ENCODE data around the gene PEX14. TPM values are rescaled to one million over a fixed set of nuclear protein-coding genes. Genes with fewer than 3 reads are reported as not detected.
A peak's percentile ranks its signal among the peaks of the same experiment; 100 is the strongest.

Gene PEX14
- total RNA-seq, 2 donors from 2014 or later, result 22.3 to 22.7 TPM

DNA sequence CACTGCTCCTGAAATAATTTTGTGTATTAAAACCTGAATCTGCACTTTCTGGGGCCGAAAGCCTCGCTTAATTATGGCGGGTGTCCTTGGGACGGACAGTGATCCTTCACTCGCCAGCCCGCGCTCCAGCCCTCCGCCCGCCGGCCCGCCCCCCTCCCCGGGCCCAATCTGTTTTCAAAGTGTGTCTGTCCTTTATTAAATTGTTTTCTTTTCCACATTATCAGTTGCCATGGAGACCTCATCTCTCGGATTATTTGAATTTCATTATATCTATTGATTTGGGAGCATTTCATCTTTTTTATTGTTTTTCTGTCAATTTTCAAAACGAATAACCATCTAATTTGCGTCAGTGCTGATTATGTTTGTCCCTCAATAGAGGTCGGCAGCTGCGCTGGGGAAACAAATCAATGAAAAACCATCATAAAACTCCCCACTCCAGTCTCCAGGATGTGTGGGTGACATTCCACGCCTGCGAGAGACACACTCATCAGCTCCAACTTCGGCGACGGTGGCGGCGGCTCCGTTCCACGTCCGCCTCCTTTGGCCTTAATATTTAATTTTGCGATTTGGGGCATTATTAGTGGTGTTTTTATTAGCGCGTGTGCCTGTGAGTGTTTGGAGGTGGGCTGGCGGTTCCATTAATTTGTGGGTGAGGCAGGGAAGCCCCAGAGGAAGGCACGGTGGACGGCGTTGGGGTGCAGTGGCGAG, 197.7 kb downstream of the PEX14 start:
- Mint-ChIP-seq H3K9me3 (no peaks in the 10 kb centered on the region), H3K36me3 (no peaks in the 10 kb centered on the region), H3K27ac (no peak overlapping the region)
- ATAC-seq, result no peak
- no peak for DNase-seq (ENCODE audit: low spot score in 2 of 2)

DNA sequence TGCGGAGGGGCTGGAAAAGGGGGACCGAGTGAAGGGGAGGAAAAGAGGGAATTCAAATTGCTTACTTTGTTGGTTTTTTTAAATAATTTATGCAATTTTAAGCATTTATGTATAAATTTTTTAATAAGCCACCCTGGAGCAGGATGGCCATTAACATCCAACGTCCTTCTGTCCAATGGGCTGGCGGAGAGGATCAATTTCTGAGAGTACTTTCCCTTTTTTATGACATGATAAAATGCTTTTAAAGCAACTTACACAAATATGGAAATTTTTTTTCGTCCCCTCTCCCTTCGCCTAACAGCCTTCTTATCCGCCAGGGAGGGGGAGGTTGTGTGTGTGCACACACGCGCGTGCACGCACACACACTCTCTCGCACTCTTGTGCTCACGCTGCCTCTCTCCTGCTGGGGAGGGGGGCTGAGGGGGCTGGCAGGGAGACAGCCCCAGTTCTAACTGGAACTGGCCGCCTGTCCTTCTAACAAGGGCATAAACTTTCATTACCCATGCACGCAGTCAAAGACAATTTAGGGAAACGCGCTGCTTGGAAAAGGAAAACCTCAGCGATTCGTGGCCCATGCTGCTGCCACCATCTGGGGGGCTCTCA, 198.5 kb downstream of the PEX14 start:
- ATAC-seq, result no peak
- Mint-ChIP-seq H3K9me3 (no peaks in the 10 kb centered on the region), H3K36me3 (no peaks in the 10 kb centered on the region), H3K27ac (no peak overlapping the region)
- no peak for DNase-seq (ENCODE audit: low spot score in 2 of 2)

DNA sequence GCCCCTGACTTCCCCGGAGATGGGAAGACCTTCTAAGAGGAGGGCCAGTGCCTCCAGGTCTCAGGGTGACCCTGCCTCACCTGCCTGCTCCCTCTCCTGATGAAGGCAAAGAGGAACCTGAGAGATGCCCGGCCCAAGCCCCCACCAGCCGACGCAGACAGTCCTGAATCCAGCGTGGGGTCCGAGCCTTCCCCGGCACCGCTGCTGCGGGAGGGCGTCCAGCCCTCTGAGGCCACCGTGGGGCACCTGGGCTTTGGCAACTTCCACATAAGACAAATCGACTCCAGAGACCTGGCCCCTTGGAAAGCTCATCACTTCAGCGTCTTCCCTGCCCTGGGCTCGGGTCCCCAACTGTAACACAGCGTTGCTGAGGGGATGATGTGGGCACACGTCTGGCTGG, 199.5 kb downstream of the PEX14 start:
- ATAC-seq (no peak), DNase-seq (ENCODE audit: low spot score in 2 of 2) (no peak)
- Mint-ChIP-seq H3K9me3 (no peaks in the 10 kb centered on the region), H3K36me3 (no peaks in the 10 kb centered on the region), H3K27ac (no peak overlapping the region)

DNA sequence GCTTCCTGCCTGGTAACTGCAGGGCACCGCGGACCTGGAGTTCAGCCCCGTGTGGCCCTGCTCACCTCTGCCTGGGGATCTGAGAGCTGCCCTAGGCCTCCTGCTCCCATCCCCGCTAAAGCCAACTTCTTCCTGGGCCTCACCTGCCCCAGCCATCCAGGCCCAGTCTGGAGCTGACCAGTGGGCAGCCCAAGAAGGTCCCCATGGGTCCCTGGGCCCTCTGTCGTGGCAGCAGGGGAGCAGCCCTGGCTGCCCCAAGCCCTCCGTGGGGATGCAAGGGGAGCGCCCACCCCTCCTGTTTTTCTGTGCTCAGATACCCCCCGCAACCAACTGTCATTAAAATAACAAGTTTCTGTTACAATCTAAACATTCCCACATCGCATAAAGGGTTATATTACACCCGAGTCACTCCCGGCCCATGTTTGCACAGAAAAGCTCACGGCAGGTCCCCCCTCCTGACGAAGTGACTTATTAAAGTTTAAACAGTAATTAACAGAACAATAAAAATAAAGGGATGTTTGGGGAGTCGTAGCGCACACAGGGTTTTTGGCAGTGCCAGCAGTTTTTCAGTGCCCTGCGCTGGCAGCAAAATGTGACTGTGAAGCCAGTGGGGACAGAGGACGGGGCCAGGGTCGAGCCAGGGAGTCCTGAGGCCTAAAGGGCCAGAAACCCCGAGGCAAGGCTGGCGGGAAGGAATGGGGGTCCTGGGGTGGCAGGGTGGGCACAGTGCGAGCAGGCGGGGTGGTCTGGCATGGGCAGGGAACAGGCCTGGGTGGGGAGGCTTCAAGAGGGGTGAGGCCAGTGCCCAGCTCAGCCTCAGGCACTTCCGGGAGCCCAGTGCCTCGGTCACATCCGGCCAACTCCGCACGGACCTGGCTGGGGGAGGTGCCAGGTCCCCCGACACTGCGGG, 200.2 kb downstream of the PEX14 start:
- Mint-ChIP-seq H3K27ac (no peak overlapping the region), H3K36me3 (no peaks in the 10 kb centered on the region), H3K9me3 (no peaks in the 10 kb centered on the region)
- ATAC-seq (no peak), DNase-seq (ENCODE audit: low spot score in 2 of 2) (no peak)

DNA sequence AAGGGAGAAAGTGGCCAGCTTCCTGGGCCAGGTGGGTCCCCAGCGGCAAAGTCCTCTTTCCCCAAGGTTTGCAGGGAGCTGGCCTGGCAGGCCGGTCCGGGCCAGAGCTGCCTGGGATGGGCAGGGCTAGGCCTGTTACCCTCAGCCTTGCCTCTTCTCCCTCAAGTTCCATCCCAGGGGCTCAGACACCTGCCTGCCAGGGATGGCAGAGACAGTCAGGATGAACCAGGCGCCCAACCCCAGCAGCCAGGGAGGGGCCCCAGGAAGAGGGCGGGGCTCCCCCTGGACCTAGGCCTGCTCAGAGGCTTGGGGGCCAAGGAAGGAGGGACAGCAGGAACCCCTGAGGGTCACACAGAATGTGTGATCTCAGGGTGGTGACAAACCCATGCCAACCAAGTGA, 201.1 kb downstream of the PEX14 start:
- no peaks in the 10 kb centered on the region for H3K9me3 Mint-ChIP-seq
- ATAC-seq, result no peak
- no peak for DNase-seq (ENCODE audit: low spot score in 2 of 2)
- H3K36me3 Mint-ChIP-seq, result no peaks in the 10 kb centered on the region
- H3K27ac Mint-ChIP-seq, result peak overlapping the region in 1 of 2 donors; percentile 69

- H3K36me3 Mint-ChIP-seq, result no peaks in the 10 kb centered on the region
- peak overlapping the region; percentile 69 to 81 for H3K27ac Mint-ChIP-seq
- ATAC-seq, result no peak
- no peaks in the 10 kb centered on the region for H3K9me3 Mint-ChIP-seq
- DNase-seq (ENCODE audit: low spot score in 2 of 2), result no peak
Measured at GRCh38 chr1:10676963-10677362, 202.2 kb downstream of the PEX14 start.

DNA sequence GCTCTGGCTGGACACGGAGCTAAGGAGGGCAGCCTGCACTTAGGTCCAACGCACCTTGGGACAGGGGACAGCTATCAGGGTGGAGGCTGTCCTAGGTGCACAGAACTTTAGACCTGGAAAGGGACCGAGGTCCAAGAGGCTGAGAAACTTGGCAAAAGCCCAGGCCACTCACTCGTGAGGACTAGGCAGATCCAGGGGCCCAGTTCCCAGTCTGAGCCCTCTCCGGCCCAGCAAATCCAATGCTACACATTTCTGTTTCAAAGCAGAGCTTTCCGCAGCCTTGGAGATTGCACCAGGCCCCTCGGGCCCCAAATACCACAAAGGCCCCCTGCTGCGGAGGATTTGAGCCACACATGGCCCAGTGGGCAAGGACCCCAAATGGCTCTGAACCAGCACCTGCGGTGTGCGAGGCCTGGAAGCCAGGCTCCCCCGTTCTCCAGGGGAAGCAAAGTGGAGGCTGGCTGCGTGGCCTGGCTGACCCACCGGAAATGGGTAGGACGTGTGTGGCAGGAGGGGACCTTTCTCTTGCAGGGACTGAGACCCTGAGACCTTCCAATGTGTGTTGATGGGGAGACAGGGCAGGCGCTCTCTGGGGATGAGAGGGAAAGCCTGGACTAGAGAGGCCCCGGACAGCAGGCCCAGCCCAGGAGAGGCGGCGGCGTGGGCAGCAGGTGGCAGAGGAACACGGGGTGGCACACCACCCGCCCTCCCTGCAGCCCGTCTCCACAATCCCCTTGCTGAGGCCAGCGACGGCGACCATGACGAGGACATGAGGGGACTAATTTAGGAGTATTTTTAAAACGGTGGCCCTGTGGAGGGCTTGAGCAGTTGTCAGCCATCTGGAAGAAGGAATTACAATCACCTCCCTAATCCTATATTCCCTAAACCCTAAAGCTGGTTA, 203.0 kb downstream of the PEX14 start:
- ATAC-seq, result no peak
- DNase-seq (ENCODE audit: low spot score in 2 of 2), result no peak
- no peaks in the 10 kb centered on the region for H3K9me3 Mint-ChIP-seq
- no peaks in the 10 kb centered on the region for H3K36me3 Mint-ChIP-seq
- no peak overlapping the region for H3K27ac Mint-ChIP-seq

- Mint-ChIP-seq H3K27ac (no peak overlapping the region), H3K36me3 (no peaks in the 10 kb centered on the region), H3K9me3 (no peaks in the 10 kb centered on the region)
- ATAC-seq, result no peak
- no peak for DNase-seq (ENCODE audit: low spot score in 2 of 2)
Measured at GRCh38 chr1:10678402-10678801, 203.7 kb downstream of the PEX14 start.

DNA sequence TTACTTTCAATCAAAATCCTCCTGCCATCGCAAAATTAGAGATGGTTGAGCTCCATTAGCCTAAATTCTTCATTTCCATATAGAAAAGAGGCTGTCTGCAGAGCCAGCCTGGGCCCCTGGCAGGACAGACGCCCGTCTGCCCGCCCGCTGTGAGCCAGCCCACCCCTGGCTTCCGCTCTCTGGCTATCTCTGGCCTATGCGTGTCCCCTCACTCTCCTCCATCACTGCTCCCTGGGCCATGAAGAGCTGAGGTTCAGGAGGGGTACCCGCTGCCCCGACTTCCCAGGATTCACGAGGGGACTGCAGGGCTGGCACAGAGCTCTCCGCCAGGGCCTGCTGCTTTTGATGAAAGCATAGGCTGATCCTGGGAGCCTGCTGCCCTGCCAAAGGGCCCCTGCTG, 204.1 kb downstream of the PEX14 start:
- Mint-ChIP-seq H3K9me3 (no peaks in the 10 kb centered on the region), H3K36me3 (no peaks in the 10 kb centered on the region), H3K27ac (no peak overlapping the region)
- DNase-seq (ENCODE audit: low spot score in 2 of 2) (no peak), ATAC-seq (no peak)

- Mint-ChIP-seq H3K27ac (no peak overlapping the region), H3K36me3 (no peaks in the 10 kb centered on the region), H3K9me3 (no peaks in the 10 kb centered on the region)
- ATAC-seq (peak in 1 of 2 donors; percentile 40), DNase-seq (ENCODE audit: low spot score in 2 of 2) (no peak)
Measured at GRCh38 chr1:10679496-10680220, 204.9 kb downstream of the PEX14 start.

Other genes with a start within 250 kb of the PEX14 start
- 10 to 100 TPM; 59.2 to 95.6 TPM for gene PGD, start 75.9 kb upstream of the PEX14 start, total RNA-seq
- gene CENPS, start 44.5 kb upstream of the PEX14 start, total RNA-seq, result 10 to 100 TPM in 1 of 2 donors, 1 to 10 TPM in 1; 8.6 to 16.7 TPM
- under 1 TPM in 1 of 2 donors, not detected in 1; 0.32 TPM for gene CORT, start 24.9 kb upstream of the PEX14 start, total RNA-seq
- 10 to 100 TPM; 34.4 to 41.0 TPM for gene DFFA, start 2.4 kb upstream of the PEX14 start, total RNA-seq

Data from activated naive CD4-positive, alpha-beta T cell treated with anti-CD3 and anti-CD28 coated beads, Interleukin-2, amount 50 U/mL, for 72 hours (primary cell).